ENCODE measurements around the gene DGKI.

GRCh38 chr7:137485818-137486217, 361.0 kb downstream of the DGKI start:
- no peak for TF ChIP-seq EP300 (IDR thresholded peaks at IDR 0.05; ENCODE audit: low read depth)
- no peak for TF ChIP-seq CTCF (IDR thresholded peaks at IDR 0.05)
- no peak for TF ChIP-seq POLR2A (IDR thresholded peaks at IDR 0.05)
